Erythroblast (primary cell): ENCODE results near the gene HLA-B.

Experiments used
- GATA1 ChIP-seq: IDR thresholded peaks from 2 replicates; pipeline ENCODE4 v1.6.1; 2011; ENCODE audit warnings: low read depth, mild to moderate bottlenecking, control low read depth, low read length, moderate library complexity
- POLR2A ChIP-seq: IDR thresholded peaks from 2 replicates; pipeline ENCODE4 v1.6.1; 2011; ENCODE audit warnings: mild to moderate bottlenecking, low read length

- TF ChIP-seq POLR2A = no peak
- TF ChIP-seq GATA1 = no peak
Measured at GRCh38 chr6:31308050-31308844, 48.7 kb downstream of the HLA-B start.
